Measurements from ENCODE around the gene SLITRK3. TPM values are rescaled to one million over a fixed set of nuclear protein-coding genes. Genes with fewer than 3 reads are reported as not detected.

Gene SLITRK3, protein sequence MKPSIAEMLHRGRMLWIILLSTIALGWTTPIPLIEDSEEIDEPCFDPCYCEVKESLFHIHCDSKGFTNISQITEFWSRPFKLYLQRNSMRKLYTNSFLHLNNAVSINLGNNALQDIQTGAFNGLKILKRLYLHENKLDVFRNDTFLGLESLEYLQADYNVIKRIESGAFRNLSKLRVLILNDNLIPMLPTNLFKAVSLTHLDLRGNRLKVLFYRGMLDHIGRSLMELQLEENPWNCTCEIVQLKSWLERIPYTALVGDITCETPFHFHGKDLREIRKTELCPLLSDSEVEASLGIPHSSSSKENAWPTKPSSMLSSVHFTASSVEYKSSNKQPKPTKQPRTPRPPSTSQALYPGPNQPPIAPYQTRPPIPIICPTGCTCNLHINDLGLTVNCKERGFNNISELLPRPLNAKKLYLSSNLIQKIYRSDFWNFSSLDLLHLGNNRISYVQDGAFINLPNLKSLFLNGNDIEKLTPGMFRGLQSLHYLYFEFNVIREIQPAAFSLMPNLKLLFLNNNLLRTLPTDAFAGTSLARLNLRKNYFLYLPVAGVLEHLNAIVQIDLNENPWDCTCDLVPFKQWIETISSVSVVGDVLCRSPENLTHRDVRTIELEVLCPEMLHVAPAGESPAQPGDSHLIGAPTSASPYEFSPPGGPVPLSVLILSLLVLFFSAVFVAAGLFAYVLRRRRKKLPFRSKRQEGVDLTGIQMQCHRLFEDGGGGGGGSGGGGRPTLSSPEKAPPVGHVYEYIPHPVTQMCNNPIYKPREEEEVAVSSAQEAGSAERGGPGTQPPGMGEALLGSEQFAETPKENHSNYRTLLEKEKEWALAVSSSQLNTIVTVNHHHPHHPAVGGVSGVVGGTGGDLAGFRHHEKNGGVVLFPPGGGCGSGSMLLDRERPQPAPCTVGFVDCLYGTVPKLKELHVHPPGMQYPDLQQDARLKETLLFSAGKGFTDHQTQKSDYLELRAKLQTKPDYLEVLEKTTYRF
- not detected in 2 replicates for total RNA-seq (2014; rRNA removed; shearing (Covaris generic))

DNA sequence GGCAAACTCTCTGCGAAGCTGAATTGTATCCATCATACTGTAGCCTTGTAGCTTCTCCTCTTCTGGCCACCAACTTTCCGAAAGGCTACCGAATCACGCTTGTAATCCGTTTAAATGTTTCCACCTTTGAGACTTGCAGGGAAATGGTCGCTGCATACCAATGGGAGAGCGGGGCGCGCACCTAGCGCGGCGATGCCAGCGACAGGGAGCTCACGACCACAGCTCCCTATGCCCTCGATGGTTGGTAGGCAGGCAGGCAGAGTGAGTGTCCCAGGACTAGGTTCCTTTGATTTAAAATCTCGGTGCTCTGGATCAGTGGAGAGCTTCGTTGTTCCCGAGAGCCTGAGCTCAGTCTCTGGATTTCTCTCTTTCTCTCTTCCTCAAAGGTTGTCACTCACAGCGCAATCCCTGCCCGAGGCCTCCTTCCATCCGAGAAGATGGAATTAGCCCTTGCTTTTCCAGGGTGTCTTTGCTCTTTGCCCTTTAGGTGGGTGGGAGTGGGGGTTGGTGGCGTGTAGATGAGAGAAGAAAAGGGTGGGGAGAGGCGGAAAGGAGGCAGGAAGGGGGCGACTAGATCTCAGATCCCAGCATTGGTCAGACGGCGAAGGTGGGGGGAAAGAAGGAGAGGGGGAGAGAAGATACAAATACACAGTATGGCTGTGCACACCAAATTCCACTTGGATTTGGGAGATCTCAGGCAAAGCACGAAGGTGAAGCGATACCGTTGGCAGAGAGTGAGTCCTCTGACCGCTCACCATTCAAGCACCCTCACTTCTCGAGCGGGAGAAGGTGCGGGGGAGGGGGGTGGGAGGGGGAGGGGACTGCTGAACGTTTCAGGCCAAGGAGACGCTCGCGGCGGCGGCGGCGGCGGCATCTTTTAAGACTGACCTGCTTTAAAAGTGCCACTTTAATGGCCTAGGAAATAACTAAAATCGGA lies at the start of gene SLITRK3:
Gene SLITRK3 (minus strand): TSS at position 745 of the 937 bp plus-strand sequence. CDS start 5,554 bp downstream, outside the sequence.
- DNase-seq (ENCODE audit: low read depth): no peak

DNA sequence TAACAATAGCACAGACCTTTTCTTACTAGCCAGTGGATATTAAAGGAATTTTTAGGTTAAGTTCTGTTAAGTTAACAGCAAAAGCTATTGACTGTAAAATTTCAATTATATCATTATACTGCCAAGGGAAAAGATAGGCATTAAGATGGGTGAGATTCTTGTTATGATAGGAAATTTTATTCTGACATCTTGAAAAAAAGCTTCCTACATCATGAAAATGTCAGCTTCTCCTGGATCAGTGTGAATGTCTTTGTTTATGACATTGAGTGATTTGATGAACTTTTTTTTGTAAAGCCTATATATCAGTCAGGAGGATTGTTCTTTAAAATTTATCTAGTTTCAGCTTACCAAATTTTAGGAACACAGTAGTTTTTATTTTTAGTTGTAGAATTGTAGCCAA lies 47.4 kb upstream of the SLITRK3 start:
- DNase-seq (ENCODE audit: low read depth): no peak

DNA sequence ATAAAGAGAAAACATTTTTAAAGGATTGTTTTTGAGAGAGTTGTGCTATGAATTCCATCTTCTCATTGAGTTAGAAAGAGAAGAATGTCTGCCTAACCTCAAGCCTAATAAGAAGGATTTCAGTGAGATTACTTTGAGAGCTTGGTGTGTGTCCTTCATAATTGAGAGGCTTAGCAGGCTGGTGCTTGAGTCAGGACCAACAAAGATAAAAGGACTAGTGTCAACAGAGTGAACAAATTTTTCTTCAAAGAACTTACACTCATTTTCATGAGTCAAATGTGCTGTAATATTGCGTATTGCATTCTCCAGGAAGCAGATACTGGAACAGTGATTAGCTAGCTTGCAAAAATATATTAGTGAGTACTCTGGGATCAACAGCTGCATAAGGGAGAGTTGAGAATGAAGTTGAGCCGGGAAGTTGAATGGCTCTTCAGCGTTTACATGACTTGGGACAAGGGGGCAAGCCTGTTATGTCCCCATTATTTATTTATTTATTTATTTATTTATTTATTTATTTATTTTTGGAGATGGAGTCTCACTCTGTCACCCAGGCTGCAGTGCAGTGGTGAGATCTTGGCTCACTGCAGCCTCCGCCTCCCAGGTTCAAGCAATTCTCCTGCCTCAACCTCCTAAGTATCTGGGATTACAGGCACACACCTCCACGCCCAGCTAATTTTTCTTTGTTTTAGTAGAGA lies 37.5 kb upstream of the SLITRK3 start:
- DNase-seq (ENCODE audit: low read depth): no peak

DNA sequence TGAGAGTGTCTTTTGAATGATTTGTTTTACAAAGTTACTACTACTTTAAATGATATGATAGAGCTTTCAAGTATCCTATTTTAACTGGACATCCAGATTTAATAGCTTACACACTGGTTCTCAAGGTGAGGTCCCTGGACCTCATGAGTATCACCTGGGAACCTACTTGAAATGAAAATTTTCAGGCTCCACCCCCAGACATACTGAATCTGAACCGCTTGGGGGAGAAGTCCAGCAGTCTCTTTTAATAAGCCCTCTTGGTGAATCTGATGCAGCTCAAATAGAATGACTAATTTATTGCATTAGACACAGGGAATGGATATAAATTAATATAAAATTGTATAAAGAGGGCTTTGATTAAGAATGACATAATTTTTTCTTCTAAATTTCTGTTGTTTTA lies 29.4 kb upstream of the SLITRK3 start:
- DNase-seq (ENCODE audit: low read depth): no peak

DNA sequence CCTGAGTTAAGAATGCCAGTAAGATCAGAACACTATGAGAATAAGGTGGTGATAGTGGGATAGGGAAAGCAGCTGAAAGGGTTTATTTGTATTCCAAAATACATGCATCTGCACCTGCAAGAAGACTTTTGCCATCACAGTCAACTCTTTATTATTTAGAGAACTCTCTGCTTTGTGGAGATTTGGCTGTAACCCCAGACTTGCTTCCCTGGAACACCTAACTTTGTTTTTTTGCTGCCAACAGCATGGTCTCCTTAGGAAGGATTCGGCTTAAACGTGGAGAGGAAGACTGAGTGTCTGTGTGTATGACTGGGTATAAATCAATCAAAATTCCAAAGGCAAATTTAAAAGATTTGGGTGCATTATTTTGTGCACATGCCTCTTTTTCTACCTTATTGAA lies 21.6 kb upstream of the SLITRK3 start:
- DNase-seq (ENCODE audit: low read depth): no peak

DNA sequence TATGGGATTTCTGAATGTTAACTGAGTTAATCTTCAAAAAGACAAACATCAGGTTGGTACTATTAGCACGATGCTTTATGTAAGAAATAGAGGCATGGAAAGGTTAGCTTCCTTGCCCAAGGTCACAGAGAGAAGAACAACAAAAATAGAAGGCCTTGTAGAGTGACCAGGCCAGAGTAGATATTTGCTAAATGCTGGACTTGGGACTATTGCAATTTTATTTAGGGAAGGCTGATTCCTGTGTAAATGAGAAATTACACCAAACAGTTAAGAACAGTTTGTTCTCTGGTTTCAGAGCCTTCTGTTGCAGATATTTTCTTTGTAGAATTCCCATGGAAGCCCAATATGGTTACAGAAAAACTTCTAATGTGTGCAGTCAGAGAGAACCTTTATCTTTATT lies 16.4 kb upstream of the SLITRK3 start:
- no peak for DNase-seq (ENCODE audit: low read depth)

DNA sequence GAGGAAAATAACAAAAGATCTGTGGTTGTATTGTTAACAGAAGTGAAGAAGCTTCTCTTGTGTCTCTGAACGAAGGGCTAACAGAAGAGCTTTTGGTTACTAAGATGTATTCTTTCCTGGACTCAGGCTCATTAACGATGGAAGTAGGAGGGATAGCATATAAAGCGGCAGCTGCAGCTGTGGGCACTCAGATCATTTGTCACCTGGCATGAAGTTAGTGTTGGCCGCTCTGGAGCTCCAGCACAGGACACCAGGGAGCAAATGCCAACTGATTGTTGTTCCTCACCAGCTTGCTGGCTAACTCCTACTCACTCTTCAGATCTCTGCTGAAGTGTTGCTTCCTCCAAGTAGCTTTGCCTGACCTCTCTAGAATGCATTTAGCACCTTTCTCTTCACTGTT lies 15.5 kb upstream of the SLITRK3 start:
- no peak for DNase-seq (ENCODE audit: low read depth)

DNA sequence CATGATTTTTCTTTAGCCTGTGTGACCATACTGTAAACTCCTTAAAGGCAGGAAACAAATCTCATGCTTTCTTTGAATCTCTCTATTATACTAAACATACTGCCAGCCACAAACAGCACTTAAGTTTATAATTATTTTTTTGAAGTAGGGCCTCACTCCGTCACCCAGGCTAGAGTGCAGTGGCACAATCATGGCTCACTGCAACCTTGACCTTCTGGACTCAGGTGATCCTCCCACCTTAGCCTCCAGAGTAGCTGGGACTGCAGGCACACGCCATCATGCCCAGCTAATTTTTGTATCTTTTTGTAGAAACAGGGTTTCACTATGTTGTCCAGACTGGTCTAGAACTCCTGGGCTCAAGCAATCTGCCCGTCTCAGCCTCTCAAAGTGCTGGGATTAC lies 14.5 kb upstream of the SLITRK3 start:
- DNase-seq (ENCODE audit: low read depth): no peak

DNA sequence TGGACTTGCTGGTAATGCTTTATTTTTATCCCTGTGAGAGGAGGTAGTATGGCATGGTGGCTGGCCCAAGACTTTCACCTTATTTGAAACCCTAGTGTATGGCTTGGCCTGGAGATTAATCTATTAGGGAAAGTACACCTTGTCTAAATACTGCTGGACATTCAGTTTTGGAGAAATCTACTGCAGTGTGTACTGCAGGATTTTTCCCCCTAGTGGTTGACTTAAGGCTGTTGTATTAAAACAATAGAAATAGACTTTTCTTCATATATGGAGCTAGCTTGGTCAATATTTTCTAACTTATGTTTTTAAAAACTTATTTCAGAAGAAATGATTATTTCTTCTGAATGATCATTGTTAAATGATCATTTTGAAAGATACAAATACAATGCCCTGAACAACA lies 13.9 kb upstream of the SLITRK3 start:
- DNase-seq (ENCODE audit: low read depth): no peak

DNA sequence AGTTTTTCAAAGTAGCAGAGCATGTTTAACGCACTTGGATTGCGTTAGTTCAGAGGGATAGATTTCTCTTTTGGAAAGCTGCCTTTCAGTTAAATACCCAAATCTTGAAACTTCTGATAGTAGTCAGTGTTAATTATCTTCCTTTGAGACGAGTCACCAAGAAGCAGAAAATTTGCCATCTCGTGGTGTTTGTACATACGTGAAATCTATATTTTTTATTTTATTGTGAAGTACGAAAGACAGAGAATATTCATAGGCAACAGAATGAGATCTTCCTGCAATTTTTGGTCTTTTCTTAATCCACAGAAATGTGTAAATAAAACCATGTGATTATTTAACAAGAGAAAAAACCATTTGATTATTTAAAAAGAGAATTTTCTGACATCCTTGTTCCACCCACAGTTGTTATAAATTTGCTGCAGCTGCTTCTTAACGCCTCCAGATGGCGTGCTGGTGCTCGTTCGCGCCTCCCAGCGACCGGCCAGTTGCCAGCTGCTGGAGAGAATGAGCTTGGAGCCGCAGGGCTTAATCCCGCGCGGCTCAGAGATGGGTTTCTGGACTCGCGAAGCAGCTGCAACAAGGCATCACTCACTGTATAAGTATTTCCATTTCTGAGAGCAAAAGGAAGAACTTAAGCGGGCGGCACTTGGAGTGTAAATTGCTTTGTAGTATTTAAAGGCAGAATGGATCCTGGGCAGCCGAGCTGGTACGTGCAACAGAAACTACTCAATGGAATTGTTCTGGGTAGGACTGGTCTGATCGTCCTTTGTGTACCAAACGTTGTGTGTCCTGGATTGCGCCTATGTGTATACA lies 10.5 kb upstream of the SLITRK3 start:
- peak; percentile 78 for DNase-seq (ENCODE audit: low read depth)

DNA sequence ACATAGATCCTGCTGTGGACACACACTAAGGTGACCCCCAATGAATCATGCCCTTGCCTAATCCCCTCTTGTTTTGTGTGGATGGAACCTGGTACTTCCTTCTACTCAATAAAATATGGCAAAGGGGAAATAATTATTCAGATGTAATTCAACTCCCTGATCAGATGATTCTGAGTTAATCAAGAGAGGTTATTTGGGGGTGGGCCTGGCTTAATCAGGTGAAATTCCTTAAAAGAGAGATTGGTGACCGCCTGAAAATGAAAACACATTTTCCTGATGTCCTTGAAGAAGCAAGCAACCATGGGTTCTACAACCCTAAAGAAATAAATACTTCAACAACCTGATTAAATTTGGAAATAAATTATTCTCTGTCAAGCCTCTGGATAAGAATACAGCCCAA lies 8.3 kb upstream of the SLITRK3 start:
- DNase-seq (ENCODE audit: low read depth): no peak

DNA sequence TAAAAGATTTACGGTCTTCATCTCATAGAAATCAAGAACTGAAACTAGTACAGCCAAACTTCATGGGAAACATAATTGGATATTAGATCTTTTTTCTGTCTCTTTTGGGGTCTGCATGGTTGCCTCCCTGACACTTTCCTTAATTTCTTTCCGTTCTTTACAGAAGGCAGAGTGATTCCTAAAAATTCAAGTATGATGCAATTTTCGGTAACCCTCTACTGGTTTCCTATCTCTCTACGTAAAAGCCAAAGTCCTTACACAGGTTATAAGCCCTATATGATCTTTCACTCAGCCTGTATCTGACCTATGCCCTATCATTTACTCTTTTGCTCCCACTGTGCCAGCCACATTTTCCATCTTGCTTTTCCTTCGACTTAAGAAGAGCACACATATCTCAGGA lies 6.8 kb upstream of the SLITRK3 start:
- no peak for DNase-seq (ENCODE audit: low read depth)

DNA sequence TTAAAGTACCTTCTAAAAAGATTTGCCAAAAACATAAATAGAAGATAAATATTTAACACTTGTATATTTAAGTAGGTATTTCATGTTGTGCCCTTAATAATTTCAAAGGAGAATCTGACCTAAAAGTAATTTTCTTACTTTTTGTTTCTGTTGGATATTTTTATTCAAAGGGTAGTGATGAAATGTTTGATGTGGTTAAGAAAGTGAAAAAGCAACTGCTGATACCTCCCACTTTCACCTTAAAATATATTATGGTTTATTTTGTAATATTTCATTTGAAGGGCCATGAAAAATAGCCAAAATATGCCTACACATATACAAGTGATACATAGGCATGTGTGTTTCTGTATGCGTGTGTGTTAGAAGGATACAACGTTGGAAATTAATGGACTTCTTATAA lies 5.8 kb upstream of the SLITRK3 start:
- DNase-seq (ENCODE audit: low read depth): no peak

DNA sequence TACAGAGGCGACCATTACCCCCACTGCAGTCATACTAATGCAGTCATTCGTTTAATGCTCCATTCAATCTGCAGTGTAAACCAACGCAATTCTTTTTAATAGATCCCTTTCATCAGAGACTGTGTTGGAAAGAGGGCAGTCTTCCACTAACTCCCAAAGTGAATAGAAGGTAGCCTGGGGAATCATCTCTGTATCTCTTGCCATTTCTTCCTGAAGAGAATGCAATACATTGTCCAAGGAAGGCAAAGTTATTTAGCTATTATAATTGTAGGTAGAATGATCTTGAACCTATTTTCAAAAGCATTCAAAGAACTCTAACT lies 1.3 kb upstream of the SLITRK3 start:
- DNase-seq (ENCODE audit: low read depth): no peak

DNA sequence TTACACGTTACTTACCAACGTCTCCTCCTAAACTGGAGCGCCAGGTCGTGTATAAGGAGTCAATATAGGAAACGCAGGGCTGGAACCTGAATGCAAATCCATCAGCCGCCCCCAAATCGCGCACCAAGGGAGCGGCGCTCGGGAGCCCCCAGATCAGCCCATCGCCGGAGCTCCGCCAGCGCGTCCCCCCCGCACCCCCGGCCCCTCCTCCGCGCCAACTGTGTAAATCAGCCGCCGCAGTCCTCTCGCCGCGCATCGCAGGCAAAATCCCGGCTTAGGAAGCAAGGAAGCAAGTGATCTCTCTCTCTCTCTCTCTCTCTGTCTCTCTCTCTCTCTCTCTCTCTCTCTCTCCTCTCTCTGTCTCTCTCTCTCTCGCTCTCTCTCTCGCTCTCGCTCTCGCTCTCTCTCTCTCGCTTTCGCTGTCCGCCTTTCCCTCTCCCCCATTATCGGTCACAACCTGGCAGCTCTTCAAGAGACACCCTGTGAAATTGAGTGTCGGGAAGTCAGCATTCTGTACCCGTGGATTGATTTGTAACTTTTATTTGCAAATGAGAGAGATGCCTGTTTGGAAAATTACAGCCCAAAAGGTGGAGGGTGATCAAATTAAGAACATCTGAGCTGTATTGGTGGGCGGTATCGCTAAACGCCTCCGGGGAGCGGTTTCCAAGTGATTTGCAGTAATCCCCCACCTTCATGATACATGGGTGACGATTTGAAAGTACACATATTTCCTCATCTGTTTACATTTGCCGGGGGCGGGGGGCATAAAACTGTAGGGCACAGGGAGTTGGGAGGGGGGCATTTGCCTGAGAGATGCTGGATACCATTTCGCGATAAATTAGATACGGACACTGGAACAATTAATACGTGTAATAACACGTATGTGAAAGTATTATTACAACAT lies 645 bp upstream of the SLITRK3 start:
- no peak for DNase-seq (ENCODE audit: low read depth)

DNA sequence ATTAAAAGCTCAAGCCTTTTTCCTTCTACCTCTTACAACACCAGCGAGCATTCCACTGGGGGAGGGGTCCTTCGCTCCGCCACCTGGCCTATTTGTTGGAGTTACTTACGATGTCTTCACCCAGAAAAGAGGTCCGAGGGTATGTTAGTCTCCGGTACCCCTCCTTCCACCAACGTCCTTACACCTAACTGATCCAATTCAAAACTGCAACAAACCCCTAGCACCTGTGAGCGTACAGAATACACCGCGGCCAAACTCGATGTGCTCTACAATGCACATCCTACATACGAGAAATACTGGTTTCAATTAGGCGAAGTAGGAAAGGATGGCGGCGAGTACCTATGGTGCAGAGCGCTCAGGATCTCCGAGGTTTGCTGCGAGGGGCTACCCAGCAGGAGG lies 944 bp downstream of the SLITRK3 start:
- DNase-seq (ENCODE audit: low read depth): no peak

DNA sequence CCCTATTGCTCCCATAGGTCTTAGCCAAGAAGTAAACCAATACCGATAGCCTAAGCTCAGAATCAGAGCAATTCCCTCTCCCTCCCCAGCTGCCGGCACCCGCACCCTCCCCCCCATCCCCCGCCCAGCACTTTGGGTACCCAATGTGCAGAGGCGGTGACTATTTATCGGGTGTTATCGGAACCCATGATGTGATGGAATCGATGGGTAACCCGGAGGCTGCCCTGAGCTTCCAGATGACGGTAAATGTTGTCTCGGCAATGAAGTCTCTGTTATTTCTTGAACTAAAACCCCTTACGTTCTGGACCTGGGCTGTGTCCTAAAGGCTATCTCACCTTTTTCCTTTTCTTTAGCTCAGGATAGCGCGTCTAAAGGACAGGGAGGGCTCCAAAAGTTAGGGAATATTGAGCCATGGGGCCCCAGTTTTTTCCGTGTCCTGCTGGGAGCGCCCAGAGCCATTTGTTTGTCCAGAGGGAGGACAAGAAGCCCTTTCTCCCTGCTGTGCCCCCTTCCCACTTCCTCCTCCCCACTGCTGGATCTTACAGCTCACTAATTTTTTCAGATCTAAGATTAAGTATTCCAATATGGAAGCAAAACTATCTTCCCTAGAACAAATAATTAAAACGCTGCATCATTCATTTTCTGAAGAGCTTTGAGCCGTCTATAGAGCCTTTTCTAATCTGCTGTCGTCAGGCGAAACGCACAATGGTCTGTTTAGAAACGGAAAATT lies 1.5 kb downstream of the SLITRK3 start:
- DNase-seq (ENCODE audit: low read depth): no peak

Measured in M059J (cell line).